HCT116 (cell line): Measurements from ENCODE around the gene BTN1A1. TPM values are rescaled to one million over a fixed set of nuclear protein-coding genes. Genes with fewer than 3 reads are reported as not detected.
A peak's percentile ranks its signal among the peaks of the same experiment; 100 is the strongest.

ENCODE experiments used
- ATAC-seq: fragments of 200-7000 bp; cut with Tn5 transposase; 2 replicates; pipeline ENCODE4 v1.9.1; 2020; ENCODE audit warnings: mild to moderate bottlenecking, moderate library complexity
- BruUV-seq: library from RNA; stranded (reverse); fragments of 400-500 nt; replicated peaks from 2 replicates; lab custom pipeline; 2021; lab: Mats Ljungman, UMichigan
- CTCF ChIA-PET: fragments of 300-600 bp; sonication (Branson Sonifier 250); formaldehyde crosslinking; loops from one replicate; lab custom pipeline; 2021; ENCODE audit warnings: antibody characterized with exemption; lab: Charles Lee
- POLR2A ChIA-PET: fragments of 300-600, 350-600 bp; sonication (Branson Sonifier 250); formaldehyde crosslinking; loops from one replicate; lab custom pipeline; 2021; ENCODE audit warnings: antibody characterized with exemption; lab: Charles Lee
- RAD21 ChIA-PET, 2 experiments: fragments of 300-600 bp; sonication (Branson Sonifier 250); formaldehyde crosslinking; loops; one replicate each; lab custom pipeline; 2023; ENCODE audit warnings: low total read pairs in 2 of 2; ENCODE audit not compliant: uncharacterized antibody in 2 of 2, unreplicated experiment in 2 of 2, low non-redundant PET in 1 of 2; lab: Charles Lee
- DNase-seq: peaks from one replicate; pipeline ENCODE4 v3.0.0-alpha.2; 2010; ENCODE audit warnings: low read depth, low spot score
- H2AFZ ChIP-seq: fragments of 200-600 bp; shearing (Covaris generic), sonication (generic); 2 replicates; pipeline ENCODE4 v1.6.1; 2017; ENCODE audit warnings: low read depth, mixed run types, mixed read lengths, antibody characterized with exemption, low read length; ENCODE audit not compliant: poor library complexity, severe bottlenecking
- H3K27ac ChIP-seq: 2 replicates; pipeline ENCODE4 v1.5.1; 2012; ENCODE audit warnings: low read depth, low read length
- H3K27me3 ChIP-seq: fragments of 200-600 bp; sonication (generic); 2 replicates; pipeline ENCODE4 v1.6.1; 2016; ENCODE audit warnings: mixed run types, low read length, mixed read lengths; ENCODE audit not compliant: insufficient read depth
- H3K36me3 ChIP-seq, 2 experiments: fragments of 200-500 bp in 1 of 2; fragments of 200-600 bp in 1 of 2; sonication (Bioruptor generic) in 1 of 2; sonication (generic) in 1 of 2; 2 replicates each; pipeline versions ENCODE4 v1.5.1 to v1.6.1; 2014 to 2016; ENCODE audit warnings: low read length in 2 of 2, inconsistent platforms in 1 of 2, mixed read lengths in 1 of 2, mixed run types in 1 of 2; ENCODE audit not compliant: insufficient read depth in 2 of 2, control insufficient read depth in 1 of 2
- H3K4me1 ChIP-seq, 2 experiments: fragments of 200-600 bp in 1 of 2; sonication (generic) in 1 of 2; 2 replicates each; pipeline versions ENCODE4 v1.5.1 to v1.6.1; 2012 to 2017; ENCODE audit warnings: low read length in 2 of 2, inconsistent platforms in 1 of 2, mild to moderate bottlenecking in 1 of 2, mixed read lengths in 1 of 2, mixed run types in 1 of 2, moderate library complexity in 1 of 2; ENCODE audit not compliant: insufficient read depth in 2 of 2, control insufficient read depth in 1 of 2
- H3K4me2 ChIP-seq: fragments of 200-600 bp; sonication (generic); 2 replicates; pipeline ENCODE4 v1.6.1; 2017; ENCODE audit warnings: mixed run types, low read length, mixed read lengths
- H3K4me3 ChIP-seq, 2 experiments: fragments of 200-600 bp in 1 of 2; sonication (generic) in 1 of 2; replicated peaks in 1 of 2; 2 replicates each; pipeline ENCODE4 v1.5.1; 2011 to 2016; ENCODE audit warnings: low read length in 2 of 2, control low read depth in 1 of 2, low read depth in 1 of 2, mild to moderate bottlenecking in 1 of 2, mixed read lengths in 1 of 2, mixed run types in 1 of 2
- H3K79me2 ChIP-seq: fragments of 200-600 bp; sonication (generic); 2 replicates; pipeline ENCODE4 v1.6.1; 2017; ENCODE audit warnings: mild to moderate bottlenecking, mixed run types, low read length, moderate library complexity, mixed read lengths; ENCODE audit not compliant: insufficient read depth
- H3K9ac ChIP-seq: fragments of 200-600 bp; sonication (generic); 2 replicates; pipeline ENCODE4 v1.6.1; 2016; ENCODE audit warnings: low read length, mixed read lengths
- H3K9me2 ChIP-seq: fragments of 200-600 bp; sonication (generic), shearing (Covaris generic); 2 replicates; pipeline ENCODE4 v1.6.1; 2017; ENCODE audit warnings: mixed run types, mild to moderate bottlenecking, moderate library complexity; ENCODE audit not compliant: insufficient read depth
- H3K9me3 ChIP-seq, 2 experiments: fragments of 200-500 bp in 1 of 2; fragments of 200-600 bp in 1 of 2; sonication (Bioruptor generic) in 1 of 2; sonication (generic) in 1 of 2; 2 replicates each; pipeline ENCODE4 v1.6.1; 2014 to 2017; ENCODE audit warnings: low read length in 2 of 2, mixed read lengths in 2 of 2, inconsistent platforms in 1 of 2, low read depth in 1 of 2, mild to moderate bottlenecking in 1 of 2, mixed run types in 1 of 2, moderate library complexity in 1 of 2; ENCODE audit not compliant: control insufficient read depth in 1 of 2, insufficient read depth in 1 of 2
- H4K20me1 ChIP-seq: fragments of 200-600 bp; sonication (generic), shearing (Covaris generic); 2 replicates; pipeline ENCODE4 v1.6.1; 2017; ENCODE audit warnings: mixed run types, mild to moderate bottlenecking, moderate library complexity; ENCODE audit not compliant: insufficient read depth
- CBX3 ChIP-seq: IDR thresholded peaks from 2 replicates; pipeline ENCODE4 v1.6.1; 2012; ENCODE audit warnings: low read depth
- CEBPB ChIP-seq: IDR thresholded peaks from 2 replicates; pipeline ENCODE4 v1.6.1; 2012; ENCODE audit warnings: low read depth
- MAX ChIP-seq: IDR thresholded peaks from 2 replicates; pipeline ENCODE4 v1.6.1; 2012
- SP1 ChIP-seq: IDR thresholded peaks from 2 replicates; pipeline ENCODE4 v1.6.1; 2012; ENCODE audit warnings: low read depth
- SRF ChIP-seq: IDR thresholded peaks from 2 replicates; pipeline ENCODE4 v1.6.1; 2012; ENCODE audit warnings: low read depth
- intact Hi-C: fragments of 100-400 bp; cut with micrococcal nuclease; formaldehyde crosslinking; loops from 2 replicates; pipeline ENCODE4 v1.10.0; 2022
- total RNA-seq: library from RNA; stranded (reverse); gene quantifications from one replicate; pipeline ENCODE4 v1.2.1, GENCODE V29; 2021; ENCODE audit not compliant: unreplicated experiment
- TF ChIP-seq, protein P1 (sequence below): IDR thresholded peaks from 2 replicates; pipeline ENCODE4 v1.6.1; 2012

The BTN1A1 gene
- total RNA-seq, 1 experiment from 2014 or later, result 0.32 TPM

- DNase-seq, result no peak
- CTCF ChIA-PET, result interaction anchor here (0.7 to 1.8 kb wide), 5 partner anchors 17 to 214 kb away, joined by 3 to 11 read pairs (median 5); partner anchors contain the start of gene HMGN4
Measured at GRCh38 chr6:26555505-26556262, 55.6 kb downstream of the BTN1A1 start.

GRCh38 chr6:26556263-26557070 lies 56.4 kb downstream of the BTN1A1 start:
- H4K20me1 ChIP-seq, result no peaks in the 10 kb centered on the region
- H3K9me2 ChIP-seq, result no peaks in the 10 kb centered on the region
- no peak for TF ChIP-seq CEBPB
- TF ChIP-seq SRF, result peak; percentile 35; the same call in 1 of the 2 replicates
- TF ChIP-seq CBX3, result peak; percentile 76; the same call in 1 of the 2 replicates
- no peak; the same call in 1 of the 2 replicates for TF ChIP-seq MAX
- peak; percentile 23; the same call in 1 of the 2 replicates for TF ChIP-seq SP1
- TF ChIP-seq, protein P1, sequence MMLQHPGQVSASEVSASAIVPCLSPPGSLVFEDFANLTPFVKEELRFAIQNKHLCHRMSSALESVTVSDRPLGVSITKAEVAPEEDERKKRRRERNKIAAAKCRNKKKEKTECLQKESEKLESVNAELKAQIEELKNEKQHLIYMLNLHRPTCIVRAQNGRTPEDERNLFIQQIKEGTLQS, result peak; percentile 98
- TF ChIP-seq, all 23 proteins: peak for 4
- no peaks in the 10 kb centered on the region for H3K79me2 ChIP-seq
- no peak overlapping the region for H3K4me3 ChIP-seq
- ChIA-PET POLR2A (interaction anchor here (0.8 to 1.4 kb wide), 7 partner anchors 11 to 591 kb away, joined by 3 to 7 read pairs (median 4); partner anchors contain the start of gene HMGN4), RAD21 (interaction anchor here (0.6 kb wide), 2 partner anchors 13 to 15 kb away, joined by 3 to 7 read pairs; no protein-coding TSS in a partner anchor), CTCF (interaction anchor here (0.6 to 1.4 kb wide), 6 partner anchors 12 to 242 kb away, joined by 3 to 6 read pairs (median 4); partner anchors contain the start of gene HMGN4)
- H3K27ac ChIP-seq, result peak overlapping the region; percentile 46; the same call in 1 of the 2 replicates
- H2AFZ ChIP-seq, result peak overlapping the region; percentile 46
- H3K4me2 ChIP-seq, result peak overlapping the region; percentile 22; the same call in 1 of the 2 replicates
- no peaks in the 10 kb centered on the region for H3K27me3 ChIP-seq
- H3K9ac ChIP-seq, result no peak overlapping the region
- DNase-seq, result peak; percentile 84
- H3K4me1 ChIP-seq, result peaks cover 14 to 38% of the 10 kb centered on the region in 2 experiments
- no peaks in the 10 kb centered on the region for H3K9me3 ChIP-seq
- H3K36me3 ChIP-seq, result no peaks in the 10 kb centered on the region
- TSS peak; percentile 100 for BruUV-seq
- ATAC-seq, result peak; percentile 77
- intact Hi-C loops, result loop anchor here (1.0 to 5.0 kb wide), 2 partner anchors 12 to 224 kb away; no protein-coding TSS in a partner anchor

More at GRCh38 chr6:26555505-26556262, 55.6 kb downstream of the BTN1A1 start:
- no peaks in the 10 kb centered on the region for H4K20me1 ChIP-seq
- no peaks in the 10 kb centered on the region for H3K9me3 ChIP-seq
- ChIA-PET POLR2A (interaction anchor here (0.8 to 1.4 kb wide), 9 partner anchors 12 to 351 kb away, joined by 3 to 7 read pairs (median 4); partner anchors contain the start of gene HMGN4), RAD21 (no interaction called here)
- TF ChIP-seq CEBPB (no peak), SP1 (0 out of 2 replicates have a peak, but pooled peaks have one; percentile 0)
- H3K27me3 ChIP-seq, result no peaks in the 10 kb centered on the region
- H3K36me3 ChIP-seq, result no peaks in the 10 kb centered on the region
- intact Hi-C loops, result loop anchor here (1.0 to 5.0 kb wide), 2 partner anchors 13 to 223 kb away; no protein-coding TSS in a partner anchor
- no peak overlapping the region for H2AFZ ChIP-seq
- H3K9me2 ChIP-seq, result no peaks in the 10 kb centered on the region
- no peak overlapping the region for H3K4me2 ChIP-seq
- BruUV-seq, result no TSS peak
- no peaks in the 10 kb centered on the region for H3K79me2 ChIP-seq
- H3K4me1 ChIP-seq, result peaks cover 14 to 45% of the 10 kb centered on the region in 2 experiments
- ATAC-seq, result no peak
- no peak overlapping the region for H3K27ac ChIP-seq
- no peak overlapping the region for H3K4me3 ChIP-seq
- no peak overlapping the region for H3K9ac ChIP-seq
